Loucy (cell line): ENCODE data around the gene CGAS.

Experiments used
- EZH2phosphoT487 ChIP-seq: fragments of 200-600 bp; IDR thresholded peaks from 2 replicates; pipeline ENCODE4 v1.6.1; 2018; ENCODE audit warnings: antibody characterized with exemption, mild to moderate bottlenecking, moderate library complexity, borderline replicate concordance
- TF ChIP-seq, protein P1 (sequence below): fragments of 200-600 bp; sonication (generic); conservative IDR thresholded peaks from 2 replicates; pipeline ENCODE4 v1.5.1; 2014; ENCODE audit warnings: mild to moderate bottlenecking, antibody characterized with exemption, low read length

DNA sequence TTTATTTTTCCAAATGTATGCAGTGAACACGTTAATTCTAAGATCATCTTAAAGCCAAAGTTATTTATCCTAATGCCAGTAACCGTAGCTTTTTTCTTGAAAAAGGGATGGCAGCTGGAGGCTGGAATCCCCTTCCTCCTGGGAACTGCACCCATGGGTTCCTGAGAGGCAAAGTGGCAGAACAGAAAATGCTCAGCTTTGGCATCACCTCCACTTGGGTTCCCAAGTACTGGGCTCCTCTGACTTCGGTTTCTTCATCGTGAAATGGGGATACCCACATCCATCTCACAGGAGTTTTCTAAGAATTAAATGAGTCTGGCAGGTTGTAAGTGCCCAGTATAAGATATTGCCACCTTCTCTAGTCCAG is 63.7 kb downstream of the CGAS start:
- TF ChIP-seq, protein P1, sequence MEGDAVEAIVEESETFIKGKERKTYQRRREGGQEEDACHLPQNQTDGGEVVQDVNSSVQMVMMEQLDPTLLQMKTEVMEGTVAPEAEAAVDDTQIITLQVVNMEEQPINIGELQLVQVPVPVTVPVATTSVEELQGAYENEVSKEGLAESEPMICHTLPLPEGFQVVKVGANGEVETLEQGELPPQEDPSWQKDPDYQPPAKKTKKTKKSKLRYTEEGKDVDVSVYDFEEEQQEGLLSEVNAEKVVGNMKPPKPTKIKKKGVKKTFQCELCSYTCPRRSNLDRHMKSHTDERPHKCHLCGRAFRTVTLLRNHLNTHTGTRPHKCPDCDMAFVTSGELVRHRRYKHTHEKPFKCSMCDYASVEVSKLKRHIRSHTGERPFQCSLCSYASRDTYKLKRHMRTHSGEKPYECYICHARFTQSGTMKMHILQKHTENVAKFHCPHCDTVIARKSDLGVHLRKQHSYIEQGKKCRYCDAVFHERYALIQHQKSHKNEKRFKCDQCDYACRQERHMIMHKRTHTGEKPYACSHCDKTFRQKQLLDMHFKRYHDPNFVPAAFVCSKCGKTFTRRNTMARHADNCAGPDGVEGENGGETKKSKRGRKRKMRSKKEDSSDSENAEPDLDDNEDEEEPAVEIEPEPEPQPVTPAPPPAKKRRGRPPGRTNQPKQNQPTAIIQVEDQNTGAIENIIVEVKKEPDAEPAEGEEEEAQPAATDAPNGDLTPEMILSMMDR: no peak
- TF ChIP-seq EZH2phosphoT487: no peak
